K562 (cell line): ENCODE results near the gene CCDC136. TPM values are rescaled to one million over a fixed set of nuclear protein-coding genes. Genes with fewer than 3 reads are reported as not detected.

Source experiments
- CXXC5 ChIP-seq: fragments of 250-450 bp; sonication (Bioruptor Pico); IDR thresholded peaks from 2 replicates; pipeline ENCODE4 v1.8.0; 2022; ENCODE audit warnings: inconsistent platforms, mild to moderate bottlenecking, moderate library complexity
- DACH1 ChIP-seq: fragments of 450-650 bp; IDR thresholded peaks from 2 replicates; pipeline ENCODE4 v1.6.1; 2018; ENCODE audit not compliant: partially characterized antibody
- FOXO4 ChIP-seq: fragments of 450-650 bp; formaldehyde crosslinking; IDR thresholded peaks from 2 replicates; pipeline ENCODE4 v1.4.0; 2020; ENCODE audit warnings: mild to moderate bottlenecking, moderate library complexity
- HOMEZ ChIP-seq: fragments of 250-450 bp; sonication (Bioruptor Pico); IDR thresholded peaks from 2 replicates; pipeline ENCODE4 v1.4.0; 2020; ENCODE audit warnings: mild to moderate bottlenecking, moderate library complexity
- MYBL2 ChIP-seq, 2 experiments: fragments of 450-650 bp in 1 of 2; sonication (generic) in 1 of 2; formaldehyde crosslinking in 1 of 2; IDR thresholded peaks; 2 replicates each; pipeline versions ENCODE4 v1.6.1 to v1.8.1; 2017 to 2022; ENCODE audit warnings: borderline replicate concordance in 1 of 2, inconsistent platforms in 1 of 2, low read depth in 1 of 2, mild to moderate bottlenecking in 1 of 2, missing genetic modification reagents in 1 of 2, moderate library complexity in 1 of 2
- SMARCA4 ChIP-seq: fragments of 450-650 bp; IDR thresholded peaks from 2 replicates; pipeline ENCODE4 v1.6.1; 2016
- SRSF7 ChIP-seq: fragments of 200-400 bp; formaldehyde crosslinking; optimal IDR thresholded peaks from 2 replicates; pipeline ENCODE3; 2017; ENCODE audit warnings: mild to moderate bottlenecking, low read depth, low read length
- STAT6 ChIP-seq: sonication (generic); formaldehyde crosslinking; IDR thresholded peaks from 2 replicates; pipeline ENCODE4 v1.8.1; 2023; ENCODE audit warnings: mild to moderate bottlenecking, missing genetic modification reagents
- TARDBP ChIP-seq: fragments of 450-650 bp; IDR thresholded peaks from 2 replicates; pipeline ENCODE4 v1.6.1; 2016
- TCF15 ChIP-seq: fragments of 250-450 bp; sonication (Bioruptor Pico); IDR thresholded peaks from 2 replicates; pipeline ENCODE4 v1.8.0; 2022; ENCODE audit warnings: moderate library complexity, mild to moderate bottlenecking, inconsistent platforms
- THAP7 ChIP-seq: fragments of 250-450 bp; sonication (Bioruptor Pico); IDR thresholded peaks from 2 replicates; pipeline ENCODE4 v1.5.0; 2021
- ZBTB26 ChIP-seq: fragments of 450-650 bp; formaldehyde crosslinking; IDR thresholded peaks from 2 replicates; pipeline ENCODE4 v1.4.0; 2022; ENCODE audit warnings: missing genetic modification characterization
- ZKSCAN1 ChIP-seq: fragments of 150-350 bp; IDR thresholded peaks from 2 replicates; pipeline ENCODE4 v1.6.1; 2016; ENCODE audit warnings: low read depth, low read length
- ZNF134 ChIP-seq: fragments of 250-450 bp; sonication (Bioruptor Pico); conservative IDR thresholded peaks from 2 replicates; pipeline ENCODE4 v1.4.0; 2020
- ZNF239 ChIP-seq: fragments of 250-450 bp; sonication (Bioruptor Pico); IDR thresholded peaks from 2 replicates; pipeline ENCODE4 v1.4.0; 2020; ENCODE audit warnings: mild to moderate bottlenecking
- ZNF280B ChIP-seq: fragments of 250-450 bp; sonication (Bioruptor Pico); IDR thresholded peaks from 2 replicates; pipeline ENCODE4 v1.5.1; 2021; ENCODE audit warnings: mild to moderate bottlenecking
- ZNF511 ChIP-seq: sonication (generic); formaldehyde crosslinking; IDR thresholded peaks from 2 replicates; pipeline ENCODE4 v1.8.0; 2022; ENCODE audit warnings: mild to moderate bottlenecking, missing genetic modification reagents
- polyA plus RNA-seq, 8 experiments: library from polyadenylated mRNA; depleted of rRNA in 4 of 8; stranded (reverse) in 5 of 8; unstranded in 3 of 8; fragments of >200 nt; fragmentation: Nextera tagmentation in 2 of 8; fragmentation: Illumina TruSeq in 1 of 8; extraction: Ambion mirVana in 2 of 8; extraction: Trizol in 1 of 8; gene quantifications; 2 replicates each; pipeline versions ENCODE4 v1.2.1 to v1.2.3, GENCODE V29; 2011 to 2014; ENCODE audit warnings: inconsistent platforms in 1 of 8, missing spikeins in 1 of 8
- total RNA-seq, 7 experiments: library from RNA; depleted of rRNA in 6 of 7; stranded (reverse); fragments of >200 nt in 6 of 7; fragmentation: Illumina TruSeq in 2 of 7; extraction: Trizol in 2 of 7; gene quantifications; 2 replicates each; pipeline versions ENCODE4 v1.2.1 to v1.2.3, GENCODE V29; 2011 to 2021; ENCODE audit warnings: low replicate concordance in 1 of 7

CCDC136 gene
- total and polyA plus RNA-seq, 9 of the 15 experiments (the other 6 are each of a cell fraction or from before 2014, with no cell fraction given) = 2.4 to 40.8 (median 26.5) TPM

GRCh38 chr7:128792471-128793180 lies 858 bp downstream of the CCDC136 start (continued):
- TF ChIP-seq THAP7 (CRISPR knock-in tag) = no peak
- TF ChIP-seq SMARCA4 = no peak
- TF ChIP-seq FOXO4 (CRISPR knock-in tag) = 0 out of 2 replicates have a peak, but pooled peaks have one; percentile 20
- TF ChIP-seq ZBTB26 (CRISPR knock-in tag) = no peak
- no peak for TF ChIP-seq SRSF7
- 0 out of 2 replicates have a peak, but pooled peaks have one; percentile 16 for TF ChIP-seq TCF15 (CRISPR knock-in tag)
- TF ChIP-seq ZKSCAN1 = no peak
- no peak for TF ChIP-seq MYBL2 (IDR thresholded peaks at IDR 0.05; ENCODE audit: low read depth)
- TF ChIP-seq MYBL2 (CRISPR knock-in tag; IDR thresholded peaks at IDR 0.05; ENCODE audit: borderline replicate concordance) = no peak
- TF ChIP-seq ZNF239 (CRISPR knock-in tag) = no peak
- TF ChIP-seq CXXC5 (CRISPR knock-in tag) = peak; percentile 54
- no peak for TF ChIP-seq ZNF134 (CRISPR knock-in tag)
- TF ChIP-seq HOMEZ (CRISPR knock-in tag) = no peak; the same call in 1 of the 2 replicates
- TF ChIP-seq DACH1 = no peak
- no peak for TF ChIP-seq ZNF280B (CRISPR knock-in tag)
- TF ChIP-seq STAT6 (CRISPR knock-in tag) = no peak
- TF ChIP-seq TARDBP = no peak
- TF ChIP-seq ZNF511 (CRISPR knock-in tag) = no peak
